Neural cell (in vitro differentiated cells): ENCODE results near the gene CLEC18B.
"Not testable (repeated sequence)": the region's sequence is repeated elsewhere in the genome, so short reads cannot be mapped to it uniquely, and the experiment has no call there.

Experiments used
- RAD21 ChIP-seq: fragments of 450-650 bp; conservative IDR thresholded peaks from 2 replicates; pipeline ENCODE4 v1.6.1; 2014; ENCODE audit warnings: antibody characterized with exemption, mild to moderate bottlenecking, moderate library complexity
- TF ChIP-seq, protein P1 (sequence below): fragments of 450-650 bp; IDR thresholded peaks from 2 replicates; pipeline ENCODE4 v1.5.1; 2014; ENCODE audit warnings: antibody characterized with exemption, mild to moderate bottlenecking, moderate library complexity; ENCODE audit not compliant: poor library complexity, severe bottlenecking

DNA sequence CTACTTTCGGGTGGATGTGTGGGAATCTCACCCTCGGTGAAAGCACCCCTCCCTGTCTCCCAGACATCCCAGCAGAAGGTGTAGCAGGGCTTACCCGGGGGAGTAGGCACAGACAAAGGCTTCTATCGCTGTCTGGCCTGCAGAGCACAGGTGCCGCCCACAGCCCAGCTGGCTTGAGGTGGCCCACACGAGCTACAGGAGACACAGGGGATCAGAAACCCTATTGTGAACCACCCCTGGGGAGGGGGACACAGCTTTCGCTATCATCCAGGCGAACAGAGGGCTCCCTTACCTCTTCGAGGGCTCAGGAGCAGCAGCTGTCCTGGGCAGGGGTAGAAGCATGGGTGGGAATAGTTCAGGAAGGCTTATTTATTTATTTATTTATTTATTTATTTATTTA, 7.8 kb downstream of the CLEC18B start:
- TF ChIP-seq RAD21: not testable (repeated sequence)
- TF ChIP-seq, protein P1, sequence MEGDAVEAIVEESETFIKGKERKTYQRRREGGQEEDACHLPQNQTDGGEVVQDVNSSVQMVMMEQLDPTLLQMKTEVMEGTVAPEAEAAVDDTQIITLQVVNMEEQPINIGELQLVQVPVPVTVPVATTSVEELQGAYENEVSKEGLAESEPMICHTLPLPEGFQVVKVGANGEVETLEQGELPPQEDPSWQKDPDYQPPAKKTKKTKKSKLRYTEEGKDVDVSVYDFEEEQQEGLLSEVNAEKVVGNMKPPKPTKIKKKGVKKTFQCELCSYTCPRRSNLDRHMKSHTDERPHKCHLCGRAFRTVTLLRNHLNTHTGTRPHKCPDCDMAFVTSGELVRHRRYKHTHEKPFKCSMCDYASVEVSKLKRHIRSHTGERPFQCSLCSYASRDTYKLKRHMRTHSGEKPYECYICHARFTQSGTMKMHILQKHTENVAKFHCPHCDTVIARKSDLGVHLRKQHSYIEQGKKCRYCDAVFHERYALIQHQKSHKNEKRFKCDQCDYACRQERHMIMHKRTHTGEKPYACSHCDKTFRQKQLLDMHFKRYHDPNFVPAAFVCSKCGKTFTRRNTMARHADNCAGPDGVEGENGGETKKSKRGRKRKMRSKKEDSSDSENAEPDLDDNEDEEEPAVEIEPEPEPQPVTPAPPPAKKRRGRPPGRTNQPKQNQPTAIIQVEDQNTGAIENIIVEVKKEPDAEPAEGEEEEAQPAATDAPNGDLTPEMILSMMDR: not testable (repeated sequence)
